ENCODE measurements around the gene CCNYL1. TPM values are rescaled to one million over a fixed set of nuclear protein-coding genes. Genes with fewer than 3 reads are reported as not detected.

Gene CCNYL1
- total RNA-seq, 2 donors from 2014 or later: 19.9 to 33.1 TPM

- H3K27me3 ChIP-seq: no peaks in the 10 kb centered on the region
- no peaks in the 10 kb centered on the region for H3K9me3 ChIP-seq
- intact Hi-C loops (cut with DNase I): loop anchor here (5.0 kb wide), 1 partner anchor 63 kb away; no protein-coding TSS in a partner anchor
- peaks cover 2% of the 10 kb centered on the region for H3K4me1 ChIP-seq
- DNase-seq: peak; percentile 42
- H3K9ac ChIP-seq (ENCODE audit: low read depth in 2 of 2, low read length in 2 of 2): peak overlapping the region; percentile 96 to 99
- H3K36me3 ChIP-seq: no peaks in the 10 kb centered on the region
- peak overlapping the region; percentile 86 for H3K4me3 ChIP-seq
- H3K27ac ChIP-seq: peak overlapping the region; percentile 93
- TF ChIP-seq CTCF (IDR thresholded peaks at IDR 0.05): no peak
Observed at GRCh38 chr2:207768866-207769596, 57.6 kb downstream of the CCNYL1 start.

DNA sequence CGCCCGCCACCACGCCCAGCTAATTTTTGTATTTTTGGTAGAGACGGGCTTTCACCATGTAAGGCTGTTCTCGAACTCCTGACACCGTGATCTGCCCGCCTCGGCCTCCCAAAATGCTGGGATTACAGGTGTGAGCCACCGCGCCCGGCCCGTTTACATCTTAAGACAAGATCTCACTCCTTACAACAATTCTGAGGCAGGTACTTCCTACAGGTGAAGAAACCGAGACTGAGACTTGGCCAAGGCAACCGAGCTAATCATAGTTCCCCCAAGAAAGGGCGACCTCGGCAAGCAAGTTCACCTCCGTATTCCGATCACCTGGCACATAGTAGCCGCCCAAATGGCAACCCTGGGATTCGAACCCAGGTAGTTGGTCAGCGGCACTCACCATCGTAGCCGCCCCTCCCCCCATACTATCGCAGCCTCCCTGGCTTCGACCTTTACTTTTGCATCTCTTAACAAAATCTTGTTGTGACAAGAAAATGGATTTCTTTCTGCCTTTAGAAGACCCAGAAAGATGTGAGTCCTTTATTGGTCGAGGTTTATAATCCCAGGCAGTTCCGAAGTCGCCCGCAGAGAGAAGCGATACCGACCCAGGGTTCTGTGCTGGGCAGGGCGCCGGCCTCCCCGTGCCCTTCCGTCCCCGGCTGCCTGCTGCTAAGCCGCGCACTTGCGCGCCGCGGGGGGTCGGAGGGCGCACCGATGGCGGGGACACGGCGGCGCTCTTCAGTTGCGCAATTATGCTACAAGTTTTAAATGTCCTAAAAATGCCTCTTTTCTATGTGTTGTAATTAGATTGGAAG lies 59.4 kb downstream of the CCNYL1 start:
- intact Hi-C loops (cut with DNase I): no loop called here
- no peak for TF ChIP-seq CTCF (IDR thresholded peaks at IDR 0.05)
- no peaks in the 10 kb centered on the region for H3K27me3 ChIP-seq
- H3K4me1 ChIP-seq: no peaks in the 10 kb centered on the region
- H3K36me3 ChIP-seq: no peaks in the 10 kb centered on the region
- peak overlapping the region; percentile 46 to 81 for H3K9ac ChIP-seq (ENCODE audit: low read depth in 2 of 2, low read length in 2 of 2)
- DNase-seq: no peak
- H3K4me3 ChIP-seq: peak overlapping the region; percentile 86
- peak overlapping the region; percentile 93 for H3K27ac ChIP-seq
- no peaks in the 10 kb centered on the region for H3K9me3 ChIP-seq

GRCh38 chr2:207771421-207771820 lies 60.0 kb downstream of the CCNYL1 start:
- TF ChIP-seq CTCF (IDR thresholded peaks at IDR 0.05): no peak
- Histone ChIP-seq H3K36me3 (no peaks in the 10 kb centered on the region), H3K9ac (ENCODE audit: low read depth in 2 of 2, low read length in 2 of 2) (peak overlapping the region in 1 of 2 donors; percentile 81), H3K9me3 (no peaks in the 10 kb centered on the region), H3K4me3 (peak overlapping the region; percentile 86), H3K27ac (peak overlapping the region; percentile 93), H3K4me1 (no peaks in the 10 kb centered on the region), H3K27me3 (no peaks in the 10 kb centered on the region)
- DNase-seq: peak; percentile 60
- intact Hi-C loops (cut with DNase I): no loop called here

DNA sequence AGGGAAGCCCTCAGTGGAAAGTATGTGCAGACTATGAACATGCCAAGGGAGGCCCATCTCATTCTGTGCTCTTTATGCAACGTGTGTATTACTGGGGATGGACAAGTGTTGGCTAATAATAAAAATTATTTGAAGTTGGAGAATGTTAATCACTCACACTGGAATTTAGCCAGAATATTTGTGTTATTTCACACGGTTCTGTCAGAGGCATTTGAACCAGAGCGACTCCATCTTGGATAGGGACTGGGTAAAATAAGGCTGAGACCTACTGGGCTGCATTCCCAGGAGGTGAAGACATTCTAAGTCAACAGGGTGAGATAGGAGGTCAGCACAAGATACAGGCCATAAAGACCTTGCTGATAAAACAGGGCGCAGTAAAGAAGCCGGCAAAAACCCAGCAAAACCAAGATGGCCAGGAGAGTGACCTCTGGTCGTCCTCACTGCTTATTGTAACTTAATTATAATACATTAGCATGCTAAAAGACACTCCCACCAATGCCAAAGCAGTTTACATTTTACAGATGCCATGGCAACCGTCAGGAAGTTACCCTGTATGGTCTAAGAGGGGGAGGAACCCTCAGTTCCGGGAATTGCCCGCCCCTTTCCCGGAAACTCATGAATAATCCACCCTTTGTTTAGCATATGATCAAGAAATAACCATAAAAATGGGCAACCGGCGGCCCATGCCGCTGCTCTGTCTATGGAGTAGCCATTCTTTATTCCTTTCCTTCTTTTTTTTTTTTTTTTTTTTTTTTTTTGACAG lies 60.8 kb downstream of the CCNYL1 start:
- TF ChIP-seq CTCF (IDR thresholded peaks at IDR 0.05): no peak
- no peaks in the 10 kb centered on the region for H3K27me3 ChIP-seq
- no peaks in the 10 kb centered on the region for H3K4me1 ChIP-seq
- intact Hi-C loops (cut with DNase I): no loop called here
- no peak overlapping the region for H3K27ac ChIP-seq
- no peaks in the 10 kb centered on the region for H3K9me3 ChIP-seq
- H3K36me3 ChIP-seq: no peaks in the 10 kb centered on the region
- DNase-seq: no peak
- H3K4me3 ChIP-seq: no peak overlapping the region
- no peak overlapping the region for H3K9ac ChIP-seq (ENCODE audit: low read depth in 2 of 2, low read length in 2 of 2)

DNA sequence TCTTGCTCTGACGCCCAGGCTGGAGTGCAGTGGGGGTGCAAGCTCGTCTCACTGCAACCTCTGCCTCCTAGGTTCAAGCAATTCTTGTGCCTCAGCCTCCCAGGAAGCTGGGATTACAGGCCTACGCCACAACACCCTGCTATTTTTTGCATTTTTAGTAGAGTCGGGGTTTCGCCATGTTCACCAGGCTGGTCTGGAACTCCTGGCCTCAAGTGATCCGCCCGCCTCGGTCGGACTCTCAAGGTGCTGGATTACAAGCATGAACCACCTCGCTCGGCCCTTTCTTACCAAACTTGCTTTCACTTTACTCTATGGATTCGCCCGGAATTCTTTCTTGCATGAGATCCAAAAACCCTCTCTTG lies 61.4 kb downstream of the CCNYL1 start:
- Histone ChIP-seq H3K36me3 (no peaks in the 10 kb centered on the region), H3K9me3 (no peaks in the 10 kb centered on the region), H3K4me3 (no peak overlapping the region), H3K4me1 (no peaks in the 10 kb centered on the region), H3K9ac (ENCODE audit: low read depth in 2 of 2, low read length in 2 of 2) (no peak overlapping the region), H3K27ac (no peak overlapping the region), H3K27me3 (no peaks in the 10 kb centered on the region)
- intact Hi-C loops (cut with DNase I): no loop called here
- DNase-seq: no peak
- no peak for TF ChIP-seq CTCF (IDR thresholded peaks at IDR 0.05)
